Measurements from ENCODE around the gene LIFR. TPM values are rescaled to one million over a fixed set of nuclear protein-coding genes. Genes with fewer than 3 reads are reported as not detected.
A peak's percentile ranks its signal among the peaks of the same experiment; 100 is the strongest.

Gene LIFR
- total RNA-seq, 1 experiment from 2014 or later = 7.8 TPM

- Mint-ChIP-seq H3K9me3 (no peaks in the 10 kb centered on the region), H3K27me3 (ENCODE audit: low read depth) (peaks cover 2% of the 10 kb centered on the region), H3K27ac (peak overlapping the region in 1 of 3 experiments; percentile 82; a peak in 2 of 7 replicates), H3K4me1 (peaks cover 18 to 26% of the 10 kb centered on the region in 2 experiments), H3K36me3 (ENCODE audit: insufficient read depth in 1 of 3, low read depth in 3 of 3) (no peaks in the 10 kb centered on the region; a peak in 1 of 7 replicates), H3K4me3 (no peak overlapping the region)
- Histone ChIP-seq H3K79me1 (ENCODE audit: insufficient read depth, low read depth, low read length, poor library complexity, severe bottlenecking) (no peaks in the 10 kb centered on the region), H3K9ac (ENCODE audit: extremely low read depth, insufficient read length, low read length) (no peak overlapping the region), H2AFZ (ENCODE audit: low read length) (no peak overlapping the region), H4K91ac (ENCODE audit: insufficient read length, low read depth, low read length) (no peak overlapping the region), H3K14ac (ENCODE audit: insufficient read depth, low read length) (no peak overlapping the region), H2BK15ac (ENCODE audit: low read depth, low read length) (no peak overlapping the region), H3K79me2 (ENCODE audit: insufficient read depth, low read length) (no peaks in the 10 kb centered on the region), H3K4me1 (ENCODE audit: insufficient read depth, low read length) (no peaks in the 10 kb centered on the region), H2BK20ac (ENCODE audit: low read depth, low read length, poor library complexity, severe bottlenecking) (no peak overlapping the region), H3K56ac (ENCODE audit: insufficient read length, low read depth, low read length) (no peak overlapping the region), H2BK12ac (ENCODE audit: insufficient read length, low read depth, low read length) (no peak overlapping the region), H3K4ac (ENCODE audit: low read depth, low read length) (no peak overlapping the region), H2BK120ac (ENCODE audit: low read depth, low read length, poor library complexity, severe bottlenecking) (no peak overlapping the region), H2BK5ac (ENCODE audit: insufficient read length, low read length) (no peak overlapping the region), H3K27me3 (ENCODE audit: insufficient read depth, low read length) (no peaks in the 10 kb centered on the region), H3K18ac (ENCODE audit: insufficient read length, low read depth, low read length) (no peak overlapping the region), H4K8ac (replicated peaks; ENCODE audit: insufficient read length, low read depth, low read length) (no peak overlapping the region), H3K4me2 (ENCODE audit: insufficient read depth, insufficient read length, low read length) (no peak overlapping the region), H3K23me2 (ENCODE audit: insufficient read length, low read depth, low read length, poor library complexity, severe bottlenecking) (no peaks in the 10 kb centered on the region), H3K23ac (ENCODE audit: insufficient read length, low read depth, low read length) (no peak overlapping the region), H2AK5ac (ENCODE audit: insufficient read length, low read length) (no peak overlapping the region), H3K27ac (ENCODE audit: insufficient read length, low read depth, low read length) (no peak overlapping the region), H3T11ph (ENCODE audit: low read length) (no peak overlapping the region), H4K5ac (ENCODE audit: insufficient read length, low read depth, low read length) (no peak overlapping the region), H3K9me3 (ENCODE audit: control insufficient read depth, low read depth, low read length) (no peaks in the 10 kb centered on the region), H4K20me1 (ENCODE audit: control insufficient read depth, insufficient read depth, insufficient read length) (no peaks in the 10 kb centered on the region)
- TF ChIP-seq CTCF (conservative IDR thresholded peaks at IDR 0.05) = no peak
- WGBS (ENCODE audit: extremely low coverage, insufficient read length, low lambda C conversion rate) = no CpG with 5 or more reads among the region's 11 CpGs
- DNase-seq = no peak
Observed at GRCh38 chr5:38469707-38470267, 86.7 kb downstream of the LIFR start.

Measured in H9 (cell line).